ENCODE measurements around the gene AMFR.

DNA sequence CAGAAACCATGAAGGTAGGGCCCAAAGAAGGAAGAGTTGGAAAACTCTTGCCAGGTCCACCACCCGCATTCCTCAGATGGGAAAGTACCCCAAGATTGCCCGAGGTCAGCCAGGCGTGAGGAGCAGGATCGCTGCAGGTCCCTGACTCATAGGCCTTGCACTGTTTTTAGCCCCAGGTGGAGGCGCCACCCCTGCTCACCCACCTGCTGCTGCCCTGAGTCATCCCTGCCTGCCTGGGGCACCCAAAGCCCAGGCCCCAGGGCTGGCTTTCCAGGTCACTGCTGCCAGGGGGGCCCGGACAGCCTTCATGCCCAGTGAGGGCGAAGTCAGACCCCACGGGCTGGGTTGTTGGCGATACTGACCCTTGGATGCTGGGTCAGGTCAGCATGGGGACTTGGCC is 100.9 kb downstream of the AMFR start:
- TF ChIP-seq CTCF (IDR thresholded peaks at IDR 0.05; ENCODE audit: low read length) (no peak), EZH2 (IDR thresholded peaks at IDR 0.05; ENCODE audit: borderline replicate concordance, low read length) (no peak)
